Activated CD8-positive, alpha-beta memory T cell treated with anti-CD3 and anti-CD28 coated beads, Interleukin-2, amount 50 U/mL, for 4 hours (primary cell): Measurements from ENCODE around the gene PTGER2.

Experiments
- DNase-seq: peaks from one replicate; pipeline ENCODE4 v3.0.0-alpha.2; 2020

Gene PTGER2

DNA sequence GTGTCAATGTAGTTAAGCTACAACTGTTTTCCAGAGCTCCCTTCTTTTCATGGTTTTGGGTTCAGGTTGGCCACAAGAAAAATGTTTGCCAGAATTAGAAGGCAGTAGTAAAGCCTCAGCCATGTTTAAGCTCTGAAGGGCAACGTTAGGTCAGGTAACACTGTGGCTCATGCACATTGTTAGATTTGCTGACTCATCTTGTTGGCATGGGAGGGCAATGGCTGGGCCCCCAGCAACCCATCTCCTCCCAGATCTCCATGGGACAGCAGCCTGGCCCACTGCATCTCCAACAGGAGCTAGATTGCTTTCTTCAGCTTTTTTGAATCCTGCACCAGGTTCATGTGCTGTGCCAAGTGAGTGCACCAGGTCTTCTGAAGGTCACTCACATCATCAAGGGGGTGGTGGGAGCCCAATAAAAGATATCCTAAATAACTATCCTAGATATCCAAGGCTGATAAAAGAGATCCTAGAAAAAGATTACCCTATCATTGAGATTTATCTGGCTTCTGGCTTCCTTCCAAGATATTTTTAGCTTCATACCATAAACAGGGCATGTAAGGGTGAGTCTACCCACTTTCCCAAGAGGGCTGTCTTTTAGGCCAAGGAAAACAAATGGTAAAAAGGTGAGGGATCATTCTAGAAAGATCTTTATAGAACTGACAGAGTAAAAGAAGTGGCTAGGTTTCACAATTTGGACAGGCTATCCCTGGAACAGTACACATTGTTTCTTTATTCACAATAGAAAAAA, 28.9 kb downstream of the PTGER2 start:
- DNase-seq, result no peak

DNA sequence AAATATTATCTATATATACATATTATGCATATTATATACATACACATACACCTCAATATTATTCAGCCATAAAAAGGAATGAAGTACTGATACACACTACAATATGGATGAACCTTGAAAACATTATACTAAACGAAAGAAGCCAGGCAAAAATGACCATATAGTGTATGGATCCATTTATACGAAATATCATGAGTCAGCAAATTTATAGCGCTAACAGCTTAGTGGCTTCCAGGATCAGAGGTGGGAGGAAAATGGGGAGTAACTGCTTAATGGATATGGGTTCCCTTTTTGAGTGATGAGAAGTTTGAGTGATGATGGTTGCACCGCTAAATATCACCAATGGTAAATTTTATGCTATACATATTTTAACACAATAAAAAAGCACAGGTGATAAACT, 32.7 kb downstream of the PTGER2 start:
- no peak for DNase-seq

DNA sequence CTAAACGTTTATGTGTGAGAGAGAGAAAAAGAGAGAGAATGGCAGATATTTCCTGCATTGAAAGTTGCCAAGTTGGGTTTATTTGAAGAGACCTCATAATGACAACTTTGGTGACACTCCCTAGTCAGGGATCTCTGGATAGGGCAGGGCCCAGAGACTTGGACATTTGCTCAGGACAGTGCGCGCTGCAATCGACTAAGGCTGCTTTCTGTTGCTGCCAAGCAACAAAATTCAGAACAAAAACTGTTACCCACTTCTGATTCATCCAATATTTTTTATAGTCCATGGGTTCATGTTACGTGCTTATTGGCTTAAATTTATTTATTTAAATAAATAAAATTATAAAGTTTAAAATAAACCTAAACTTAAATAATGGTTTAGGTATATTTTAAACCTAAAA, 34.2 kb downstream of the PTGER2 start:
- no peak for DNase-seq

DNA sequence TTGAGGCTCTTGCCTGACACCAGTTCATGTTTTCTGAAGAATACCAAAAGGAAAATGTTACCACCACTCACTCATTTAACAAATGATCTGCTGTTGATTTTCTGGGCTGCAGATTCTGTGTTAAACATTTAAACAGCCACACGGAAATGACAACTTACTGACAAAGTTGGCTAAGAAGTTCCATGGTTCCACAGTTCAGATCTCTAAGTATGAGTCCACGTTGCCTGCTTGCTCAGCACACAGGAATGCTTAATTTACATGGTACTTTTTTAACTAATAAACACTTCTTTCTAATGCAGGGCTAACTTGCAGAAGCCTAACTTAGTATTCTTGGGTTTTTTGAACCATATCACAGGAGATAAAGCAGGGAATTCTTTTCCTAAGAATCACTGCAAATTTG, 34.7 kb downstream of the PTGER2 start:
- DNase-seq, result no peak

DNA sequence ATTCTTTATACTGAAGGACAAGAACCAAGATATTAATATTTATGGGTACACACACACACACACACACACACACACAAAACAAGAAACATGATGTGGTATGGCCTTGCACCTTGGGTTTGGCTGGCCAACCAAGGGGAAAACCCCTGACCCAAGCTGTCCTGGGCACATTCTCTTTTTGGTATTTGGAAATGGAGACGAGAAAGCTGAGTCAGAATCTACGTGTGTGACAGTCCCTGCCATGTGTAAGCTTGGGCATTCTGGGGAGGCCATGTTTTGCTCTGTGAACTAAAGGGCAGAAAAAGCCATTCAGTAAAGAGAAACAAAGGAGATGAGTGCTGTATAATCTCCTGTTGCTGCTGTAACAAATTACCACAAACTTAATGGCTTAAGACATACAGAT, 35.6 kb downstream of the PTGER2 start:
- DNase-seq, result no peak

DNA sequence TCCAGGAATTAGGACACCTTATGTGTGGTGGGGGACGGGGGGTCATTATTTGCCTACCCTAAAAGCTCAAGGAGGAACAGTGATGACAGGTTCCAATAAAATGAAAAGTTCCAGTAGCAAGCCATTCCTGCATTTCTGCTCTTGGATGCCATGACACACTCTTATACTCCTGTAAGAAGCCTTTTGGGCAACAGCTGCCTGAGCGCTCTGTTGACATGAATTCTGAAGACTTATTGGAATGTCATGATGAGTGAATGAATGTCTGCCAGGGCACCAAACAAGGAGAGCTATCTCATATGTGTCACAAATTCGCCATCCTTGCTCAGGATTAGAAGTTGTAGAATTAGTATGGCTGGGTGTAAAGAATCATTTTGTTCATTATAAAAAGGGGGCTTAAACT, 36.3 kb downstream of the PTGER2 start:
- DNase-seq, result no peak

DNA sequence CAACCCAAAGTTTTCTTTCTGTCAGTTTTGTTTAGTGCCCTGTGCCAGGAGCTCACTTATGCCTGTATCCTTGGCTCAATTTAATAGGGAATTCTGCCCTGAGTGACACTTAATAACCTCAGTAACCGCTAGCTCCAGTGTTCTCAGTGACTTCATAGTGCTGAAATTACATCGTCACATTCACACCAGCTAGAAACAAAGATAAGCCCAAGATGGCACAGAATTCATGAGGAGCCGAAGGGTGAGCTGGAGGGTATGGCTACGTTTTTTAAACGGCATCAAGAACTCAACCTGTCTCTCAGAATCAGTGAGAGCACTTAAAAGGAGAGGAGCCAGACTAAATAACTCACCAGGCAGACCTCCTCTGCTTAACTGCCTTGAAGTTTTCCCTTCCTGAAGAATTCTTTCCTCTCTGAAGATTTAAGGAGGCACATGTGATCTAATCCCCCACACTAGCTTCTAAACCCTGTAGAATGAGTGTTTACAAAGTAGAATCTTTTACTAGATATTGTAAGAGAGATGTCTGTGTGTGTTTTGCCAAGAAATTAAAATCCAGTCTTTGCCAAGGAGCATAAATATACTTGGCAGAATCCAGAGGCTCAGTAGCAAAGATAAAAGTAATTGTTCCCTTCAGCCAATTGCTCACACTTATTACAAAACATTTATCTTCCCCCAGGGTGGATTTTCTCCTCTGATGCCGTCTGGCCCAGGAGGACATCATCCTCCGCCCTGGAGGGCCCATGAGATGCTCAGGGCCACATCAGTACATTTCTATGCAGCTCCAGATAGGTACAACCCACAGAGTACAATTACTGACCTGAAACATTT, 37.3 kb downstream of the PTGER2 start:
- no peak for DNase-seq

DNA sequence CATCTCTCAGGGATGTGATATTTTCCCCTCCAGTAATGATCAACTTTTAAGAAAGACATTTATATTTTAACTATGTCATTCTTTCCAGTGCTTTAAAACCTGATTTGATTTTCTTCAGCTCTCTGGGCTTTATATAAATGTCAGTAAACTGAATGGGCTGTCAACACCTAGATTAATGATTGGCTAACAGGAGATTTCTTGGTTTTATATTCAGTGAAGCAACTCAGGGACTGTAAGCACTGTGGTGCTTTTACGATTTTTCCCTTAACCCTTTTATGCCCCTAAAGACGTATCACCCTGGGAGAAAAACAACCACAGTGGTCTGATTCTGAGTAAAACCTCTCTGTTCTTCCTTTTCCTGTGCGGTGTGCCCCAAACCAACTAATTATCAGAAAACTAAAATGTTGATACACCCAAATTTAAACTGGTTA, 38.0 kb downstream of the PTGER2 start:
- no peak for DNase-seq

DNA sequence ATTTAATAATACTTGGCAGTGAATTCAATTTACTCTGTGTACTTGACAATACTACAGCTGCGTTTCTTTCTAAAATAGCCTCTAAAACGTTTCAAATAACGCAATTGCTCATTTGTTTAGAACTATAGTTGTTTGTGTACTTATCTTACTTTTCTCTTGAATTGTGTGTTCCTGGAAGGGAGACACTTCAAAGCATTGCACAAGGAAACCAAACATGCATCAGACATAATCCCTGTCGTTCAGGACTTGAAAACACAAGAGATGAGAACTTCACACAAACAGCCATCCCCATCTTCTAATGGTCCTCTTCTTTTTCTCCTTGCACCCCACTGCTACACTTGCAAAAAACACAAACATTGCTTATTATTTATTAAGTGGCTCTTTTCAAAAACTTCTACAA, 38.5 kb downstream of the PTGER2 start:
- no peak for DNase-seq

DNA sequence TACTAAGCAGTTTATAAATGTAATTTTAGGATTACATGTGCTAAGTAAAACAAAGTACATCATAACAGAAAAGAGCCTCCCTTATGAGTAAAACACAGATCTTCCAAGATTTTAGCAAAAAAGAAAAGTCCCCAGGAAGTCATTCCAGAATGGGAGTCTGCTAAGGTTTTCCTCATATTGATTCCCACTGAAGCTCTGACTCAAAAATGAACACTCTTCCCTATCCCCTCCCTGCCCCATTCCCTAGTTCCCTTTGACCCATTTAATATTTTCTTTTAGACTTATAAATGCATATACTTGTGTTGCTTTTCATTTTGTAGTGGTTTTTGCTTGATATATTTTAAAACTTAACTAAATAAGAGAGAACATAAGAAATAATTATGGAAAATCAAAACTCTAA, 40.1 kb downstream of the PTGER2 start:
- no peak for DNase-seq

DNA sequence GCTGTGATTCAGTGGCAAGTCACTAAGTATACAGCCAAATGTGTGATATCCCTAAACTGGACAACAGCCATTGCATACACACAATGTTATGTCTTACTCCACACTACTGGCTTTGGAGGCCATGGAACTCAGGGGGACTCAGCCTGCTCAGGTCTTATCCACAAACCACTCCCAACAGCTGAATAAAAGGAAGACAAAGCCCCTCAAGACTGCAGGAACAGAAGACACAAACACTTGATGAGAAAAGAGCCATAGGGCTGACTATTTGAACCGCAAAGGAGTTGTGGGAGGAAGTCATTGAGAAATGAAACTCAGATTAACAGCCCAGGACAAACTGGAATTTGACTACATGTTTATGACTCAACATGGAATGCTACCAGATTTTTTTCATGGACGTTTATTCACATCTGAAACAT, 40.9 kb downstream of the PTGER2 start:
- DNase-seq, result no peak

DNA sequence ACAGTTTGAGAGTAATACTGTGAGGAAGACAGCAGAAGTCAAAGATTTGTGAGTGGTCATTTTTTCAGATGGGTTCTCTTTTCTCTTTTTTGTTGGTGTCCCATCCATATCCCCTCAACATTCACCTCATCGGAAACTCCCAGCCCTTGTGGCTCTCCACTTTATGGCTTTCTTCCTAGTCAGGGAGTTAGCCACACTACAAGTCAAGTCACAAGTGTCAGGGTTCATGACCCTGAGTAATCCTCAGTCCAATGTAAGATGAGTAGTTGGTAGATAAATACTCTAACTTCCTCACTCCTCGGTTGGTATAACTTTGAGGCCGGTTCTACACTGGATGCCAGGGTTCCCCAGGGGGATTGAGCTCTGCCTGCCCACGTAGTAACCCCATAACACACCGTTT, 41.4 kb downstream of the PTGER2 start:
- no peak for DNase-seq

DNA sequence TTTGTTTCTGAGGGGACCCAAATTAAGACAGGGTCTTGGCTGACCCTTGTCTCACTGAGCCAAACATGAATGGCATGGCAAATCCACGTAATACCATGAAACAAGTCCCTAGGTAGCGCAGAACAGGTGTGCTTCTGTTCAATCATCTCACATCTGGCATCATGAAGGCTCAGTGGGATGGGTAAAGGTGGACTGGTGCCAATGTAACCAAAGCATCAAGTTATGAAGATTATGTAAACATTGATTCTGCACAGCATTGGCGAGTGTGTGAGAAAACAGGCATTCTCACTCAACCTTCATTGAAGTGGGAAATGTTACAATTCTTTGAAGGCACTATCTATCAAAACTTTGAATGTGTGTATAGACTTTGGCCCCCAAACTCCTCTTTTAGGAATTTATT, 41.9 kb downstream of the PTGER2 start:
- DNase-seq, result no peak

DNA sequence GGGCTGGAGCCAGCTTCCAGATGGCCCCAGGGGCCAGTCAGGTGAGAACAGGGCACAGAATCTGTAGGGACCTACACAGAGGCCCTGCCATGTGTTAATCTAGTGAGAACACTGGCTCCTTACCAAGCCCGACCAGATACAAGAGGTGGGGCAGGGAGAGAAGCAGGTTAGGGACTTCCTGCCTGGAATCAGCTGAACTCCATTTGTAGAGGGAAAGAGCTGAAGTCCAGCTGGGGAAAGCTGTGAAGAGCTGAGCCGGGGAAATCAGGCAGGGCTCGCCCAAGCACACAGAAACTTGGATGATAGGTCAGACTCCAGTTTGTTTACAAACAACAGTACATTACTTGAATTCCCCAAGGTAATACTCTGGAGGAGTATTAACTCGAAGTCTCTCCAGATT, 46.7 kb downstream of the PTGER2 start:
- DNase-seq, result no peak

DNA sequence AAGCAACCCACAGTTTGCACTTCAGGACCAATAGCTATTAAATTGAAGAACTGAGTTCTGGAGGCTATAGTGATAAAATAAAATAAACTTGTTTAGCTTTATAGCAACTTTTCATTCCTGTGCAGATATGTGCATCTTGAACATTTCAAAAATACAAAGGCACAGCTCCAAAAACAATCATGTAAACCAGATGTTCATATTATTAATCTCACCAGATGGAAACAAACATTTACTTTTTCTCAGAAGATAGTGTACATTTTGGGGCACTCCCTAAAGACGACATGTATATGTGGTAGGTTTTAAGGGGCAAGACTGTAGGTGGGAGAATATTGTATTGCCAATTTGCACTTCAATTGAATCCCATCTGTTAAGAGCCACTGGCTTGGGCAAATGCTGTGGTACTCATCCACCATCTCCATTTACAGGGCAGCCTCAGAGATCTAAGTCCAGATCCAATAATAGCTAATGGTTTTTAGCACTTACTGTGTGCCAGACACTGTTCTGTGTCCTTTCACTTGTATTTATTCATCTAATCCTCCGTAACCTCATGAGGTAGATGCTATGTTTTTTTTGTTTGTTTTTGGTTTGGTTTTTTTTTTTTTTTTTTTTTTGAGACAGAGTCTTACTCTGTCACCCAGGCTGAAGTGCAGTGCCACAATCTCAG, 49.1 kb downstream of the PTGER2 start:
- DNase-seq, result no peak

DNA sequence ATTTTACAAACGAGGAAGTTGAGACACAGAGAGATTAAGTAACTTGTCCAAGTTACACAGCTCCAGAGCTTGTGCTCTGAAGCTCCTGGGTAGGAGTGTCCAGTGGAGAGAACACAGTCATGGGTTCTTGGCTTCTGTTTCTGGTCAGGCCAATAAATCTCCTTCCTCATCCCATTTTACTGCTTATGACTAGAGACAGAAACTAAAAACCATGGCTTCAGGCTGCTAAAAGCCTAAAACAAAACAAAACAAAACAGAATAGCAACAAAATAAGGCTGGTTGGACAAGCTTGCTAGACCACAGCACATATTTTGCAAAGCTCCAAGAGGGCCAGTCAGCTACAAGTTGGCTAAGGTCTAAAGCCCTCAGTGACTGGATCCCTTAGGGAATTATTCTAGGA, 49.8 kb downstream of the PTGER2 start:
- DNase-seq, result no peak

DNA sequence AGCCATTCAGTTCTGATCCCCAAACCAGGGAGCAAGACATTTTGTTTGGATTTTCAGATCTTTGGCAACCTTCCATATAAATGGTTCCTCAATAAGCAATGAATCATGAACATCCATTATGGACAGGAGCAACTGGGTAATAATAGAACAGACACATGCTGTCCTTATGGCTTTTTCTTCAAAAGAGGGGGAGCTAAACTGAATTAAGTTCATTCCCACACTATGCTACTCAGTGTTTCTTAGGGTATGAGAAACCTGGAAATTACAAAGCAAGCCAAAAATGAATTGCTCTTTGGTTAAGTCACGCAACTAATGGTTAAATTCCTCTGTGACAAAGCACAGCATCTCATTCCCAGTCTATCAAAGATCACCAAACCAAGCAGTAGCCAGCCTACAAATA, 51.0 kb downstream of the PTGER2 start:
- DNase-seq, result no peak

DNA sequence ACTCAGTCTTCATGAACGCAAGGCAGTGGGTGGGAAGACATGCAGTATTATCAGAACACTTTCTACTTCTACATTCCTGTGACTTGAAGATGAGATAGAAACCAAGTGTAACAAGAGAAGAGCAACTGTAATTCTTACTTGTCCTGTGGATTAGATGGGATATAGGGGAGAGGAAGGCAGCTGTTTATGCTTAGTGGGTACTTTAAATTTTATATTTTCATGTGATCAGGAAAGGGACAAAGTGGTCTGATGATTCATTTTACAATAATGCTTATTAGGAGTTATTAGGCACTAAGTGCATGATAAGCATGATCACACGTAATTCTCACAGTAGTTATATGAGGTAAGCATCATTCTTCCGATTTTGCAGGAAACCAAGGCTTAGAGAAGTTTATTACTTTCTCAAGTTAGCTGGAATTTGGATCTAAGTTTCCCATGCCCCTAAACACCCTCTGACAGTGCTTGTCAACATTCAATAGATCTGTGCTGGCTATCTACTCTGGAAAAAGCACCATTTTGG, 52.7 kb downstream of the PTGER2 start:
- no peak for DNase-seq

DNA sequence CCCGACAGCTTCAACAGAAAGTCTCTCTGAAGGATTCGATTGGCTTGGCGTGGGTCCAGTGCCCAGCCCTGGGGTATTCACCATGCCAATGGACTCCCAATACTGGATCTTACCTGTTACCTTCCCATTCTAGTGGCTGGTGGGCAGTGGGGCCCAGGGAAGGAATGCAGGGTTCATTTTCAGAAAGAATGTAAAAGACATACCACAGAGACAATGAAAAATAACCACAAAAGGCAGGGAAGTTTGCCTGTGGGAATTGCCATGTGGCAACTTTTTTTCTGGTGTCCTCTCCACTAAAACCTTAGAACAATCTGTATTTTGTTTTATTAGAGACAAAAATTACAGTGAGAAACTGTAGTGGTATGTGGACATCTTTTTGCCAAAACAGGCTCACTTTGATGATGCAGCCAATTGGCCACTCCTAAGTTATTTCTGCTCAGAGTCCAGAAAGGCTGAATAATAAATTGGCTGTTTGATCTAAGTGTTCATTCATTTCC, 55.2 kb downstream of the PTGER2 start:
- DNase-seq, result no peak

DNA sequence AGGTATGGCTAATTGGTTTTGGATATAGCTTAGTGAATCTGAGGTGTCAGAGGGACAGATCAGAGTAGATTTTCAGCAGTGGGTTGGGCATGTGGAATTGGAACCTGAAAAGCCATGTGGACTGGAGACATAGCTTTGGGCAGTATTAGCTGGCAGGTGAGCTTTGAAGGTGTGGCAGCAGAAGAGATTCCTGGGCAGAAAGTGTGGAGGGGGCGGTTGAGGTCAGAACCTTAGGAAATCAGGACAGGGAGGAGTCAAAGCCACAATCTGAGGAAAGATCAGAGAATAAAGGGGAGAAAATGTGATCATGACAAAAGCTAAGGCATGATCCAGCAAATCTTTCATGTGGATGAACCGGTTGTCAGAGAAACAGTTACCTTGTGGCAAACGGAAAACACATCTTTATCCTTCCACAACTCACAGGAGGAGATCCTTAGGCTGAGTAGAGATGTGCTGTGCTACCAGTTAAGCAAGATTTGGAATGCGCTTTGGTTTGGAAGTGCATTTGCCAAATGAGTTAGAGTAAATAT, 56.4 kb downstream of the PTGER2 start:
- DNase-seq, result no peak

DNA sequence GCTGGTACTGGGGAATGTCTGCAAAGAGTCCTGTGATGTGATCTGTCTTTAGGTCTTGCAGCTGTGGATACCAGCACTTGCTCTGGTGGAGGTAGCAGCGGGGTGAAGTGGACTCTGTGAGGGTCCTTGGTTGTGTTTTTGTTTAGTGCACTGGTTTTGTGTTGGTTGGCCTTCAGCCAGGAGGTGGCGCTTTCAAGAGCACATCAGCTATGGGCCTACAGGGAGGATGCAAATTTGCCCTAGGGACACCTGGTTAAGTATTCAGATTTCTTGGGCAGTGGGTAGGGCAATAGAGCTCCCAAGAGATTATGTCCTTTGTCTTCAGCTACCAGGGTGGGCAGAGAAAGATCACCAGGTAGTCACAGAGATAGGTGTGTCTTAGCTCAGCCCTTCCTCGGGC, 63.8 kb downstream of the PTGER2 start:
- DNase-seq, result no peak
